Kidney (tissue), 14 donors: ENCODE data around the gene RAB25. TPM values are rescaled to one million over a fixed set of nuclear protein-coding genes. Genes with fewer than 3 reads are reported as not detected.
A peak's percentile ranks its signal among the peaks of the same experiment; 100 is the strongest.

Experiments used
- DNase-seq, 5 donors: peaks; one replicate each; pipeline ENCODE4 v3.0.0-alpha.2; 2013 to 2020
- FAIRE-seq: peaks from 2 replicates; lab custom pipeline; 2012; peaks lifted over from hg19 to GRCh38; lab: Jason Lieb, UNC
- H3K27ac ChIP-seq, 2 donors: one replicate each; pipeline ENCODE4 v1.7.0; 2013; ENCODE audit warnings: low read depth in 2 of 2, low read length in 2 of 2, inconsistent platforms in 1 of 2
- H3K27me3 ChIP-seq: one replicate; pipeline ENCODE4 v1.7.1; 2013; ENCODE audit warnings: low read length, inconsistent platforms; ENCODE audit not compliant: control insufficient read depth, insufficient read depth
- H3K36me3 ChIP-seq, 3 donors: one replicate each; pipeline versions ENCODE4 v1.7.0 to v1.7.1; 2013; ENCODE audit warnings: low read length in 3 of 3, control low read depth in 1 of 3, inconsistent platforms in 1 of 3; ENCODE audit not compliant: insufficient read depth in 3 of 3, control insufficient read depth in 2 of 3
- H3K4me1 ChIP-seq, 3 donors: one replicate each; pipeline versions ENCODE4 v1.7.0 to v1.7.1; 2013; ENCODE audit warnings: low read length in 3 of 3, inconsistent platforms in 1 of 3, low read depth in 1 of 3; ENCODE audit not compliant: control insufficient read depth in 2 of 3, insufficient read depth in 2 of 3
- H3K4me3 ChIP-seq, 3 donors: one replicate each; pipeline versions ENCODE4 v1.7.0 to v1.8.1; 2013; ENCODE audit warnings: low read length in 3 of 3, control low read depth in 1 of 3, inconsistent platforms in 1 of 3
- H3K9ac ChIP-seq, 3 donors: one replicate each; pipeline versions ENCODE4 v1.7.0 to v1.7.1; 2013; ENCODE audit warnings: low read length in 3 of 3, control low read depth in 1 of 3, inconsistent platforms in 1 of 3
- H3K9me3 ChIP-seq, 3 donors: one replicate each; pipeline versions ENCODE4 v1.7.0 to v1.7.1; 2013; ENCODE audit warnings: low read length in 3 of 3, control low read depth in 1 of 3, inconsistent platforms in 1 of 3; ENCODE audit not compliant: control insufficient read depth in 2 of 3, insufficient read depth in 1 of 3
- CTCF ChIP-seq: IDR thresholded peaks from 3 replicates; pipeline ENCODE4 v1.5.1; 2012; ENCODE audit warnings: mild to moderate bottlenecking, moderate library complexity, borderline replicate concordance; ENCODE audit not compliant: insufficient read depth; ENCODE audit errors: extremely low read depth
- intact Hi-C: fragments of 100-400 bp; cut with DNase I; formaldehyde crosslinking; loops from one replicate; pipeline ENCODE4 v1.11.1; 2022
- polyA plus RNA-seq: library from polyadenylated mRNA; stranded (reverse); fragments of 350-450 nt; fragmentation: Illumina TruSeq; extraction: RNeasy Lipid Tissue Mini Kit (QIAGEN cat#74804); gene quantifications from one replicate; pipeline ENCODE4 v1.2.3, GENCODE V29; 2014; ENCODE audit warnings: low read depth, low replicate concordance; ENCODE audit not compliant: insufficient read depth
- total RNA-seq: library from RNA; stranded (reverse); fragmentation: NEBNext Ultra II Directional; extraction: Animal tissue kit (Norgen Biotek cat#: 25700); gene quantifications from one replicate; pipeline ENCODE4 v1.2.1, GENCODE V29; 2021
- donor health status: control.
- donor health status: control.
- donor health status: control.
- donor health status: control.
- donor health status: control.
- donor health status: DM: yes; HTN: yes; CAD: no.
- donor health status: Normal renal cell carcinoma (clear cell type).

Gene RAB25
- total and polyA plus RNA-seq, 2 donors from 2014 or later: 51.4 to 73.0 TPM

GRCh38 chr1:156076609-156077429 lies 15.9 kb downstream of the RAB25 start:
- intact Hi-C loops: no loop called here
- peak overlapping the region in 1 of 2 donors; percentile 47 for H3K27ac ChIP-seq

GRCh38 chr1:156077430-156077760 lies 16.4 kb downstream of the RAB25 start:
- no peak overlapping the region for H3K9ac ChIP-seq
- peak overlapping the region in 1 of 3 donors; percentile 79 for H3K4me3 ChIP-seq
- FAIRE-seq (no peak), DNase-seq (no peak)
- peaks cover 0 to 2% (median 0%) of the 10 kb centered on the region in 3 donors for H3K36me3 ChIP-seq
- H3K9me3 ChIP-seq: no peaks in the 10 kb centered on the region
- intact Hi-C loops: no loop called here
- no peaks in the 10 kb centered on the region for H3K27me3 ChIP-seq
- peak overlapping the region in 1 of 2 donors; percentile 47 for H3K27ac ChIP-seq
- TF ChIP-seq CTCF: no peak
- H3K4me1 ChIP-seq: peaks cover 0 to 11% (median 0%) of the 10 kb centered on the region in 3 donors

More at GRCh38 chr1:156076609-156077429, 15.9 kb downstream of the RAB25 start:
- H3K9ac ChIP-seq: peak overlapping the region in 2 of 3 donors; percentile 41 to 81
- no peak for FAIRE-seq
- peaks cover 0 to 11% (median 0%) of the 10 kb centered on the region in 3 donors for H3K4me1 ChIP-seq
- no peaks in the 10 kb centered on the region for H3K27me3 ChIP-seq
- peak overlapping the region in 2 of 3 donors; percentile 76 to 79 for H3K4me3 ChIP-seq
- peak; percentile 77 to 88 (median 84) for DNase-seq
- H3K36me3 ChIP-seq: peaks cover 0 to 2% (median 0%) of the 10 kb centered on the region in 3 donors
- no peak for TF ChIP-seq CTCF
- no peaks in the 10 kb centered on the region for H3K9me3 ChIP-seq

GRCh38 chr1:156078728-156079127 lies 17.8 kb downstream of the RAB25 start:
- peaks cover 0 to 11% (median 0%) of the 10 kb centered on the region in 3 donors for H3K4me1 ChIP-seq
- no peak overlapping the region for H3K4me3 ChIP-seq
- intact Hi-C loops: no loop called here
- no peaks in the 10 kb centered on the region for H3K36me3 ChIP-seq
- no peak for TF ChIP-seq CTCF
- H3K27ac ChIP-seq: no peak overlapping the region
- no peaks in the 10 kb centered on the region for H3K9me3 ChIP-seq
- FAIRE-seq (no peak), DNase-seq (no peak)
- no peak overlapping the region for H3K9ac ChIP-seq
- H3K27me3 ChIP-seq: no peaks in the 10 kb centered on the region
